IMR-90 (cell line): ENCODE measurements around the gene ARID5A. TPM values are rescaled to one million over a fixed set of nuclear protein-coding genes. Genes with fewer than 3 reads are reported as not detected.
"Not testable (repeated sequence)": the region's sequence is repeated elsewhere in the genome, so short reads cannot be mapped to it uniquely, and the experiment has no call there.

Experiments
- ATAC-seq: fragments of 200-7000 bp; cut with Tn5 transposase; 2 replicates; pipeline ENCODE4 v1.9.1; 2020; ENCODE audit warnings: low read depth, mild to moderate bottlenecking, moderate library complexity
- BruUV-seq: library from RNA; stranded (reverse); fragments of 400-500 nt; replicated peaks from 2 replicates; lab custom pipeline; 2021; lab: Mats Ljungman, UMichigan
- CTCF ChIA-PET: fragments of 300-600 bp; formaldehyde crosslinking; extraction: SDS; loops from one replicate; lab custom pipeline; 2021; ENCODE audit warnings: antibody characterized with exemption; lab: Yijun Ruan, JAX
- POLR2A ChIA-PET: fragments of 300-600 bp; sonication (Branson Sonifier 250); formaldehyde crosslinking; loops from one replicate; lab custom pipeline; 2022; ENCODE audit warnings: antibody characterized with exemption; ENCODE audit not compliant: unreplicated experiment; lab: Charles Lee
- DNase-seq: peaks from one replicate; pipeline ENCODE4 v3.0.0; 2013
- H2AFZ ChIP-seq: replicated peaks from 2 replicates; pipeline ENCODE3; 2013; ENCODE audit warnings: low read length, mild to moderate bottlenecking; ENCODE audit not compliant: poor library complexity
- H2AK5ac ChIP-seq: 2 replicates; pipeline ENCODE4 v1.6.1; 2013; ENCODE audit warnings: low read depth, low read length, inconsistent platforms
- H2AK9ac ChIP-seq: replicated peaks from 2 replicates; pipeline ENCODE3; 2013; ENCODE audit warnings: mild to moderate bottlenecking, low read depth, low read length, moderate library complexity; ENCODE audit not compliant: poor library complexity
- H2BK120ac ChIP-seq: 2 replicates; pipeline ENCODE4 v1.6.1; 2013; ENCODE audit warnings: low read depth, low read length, inconsistent platforms
- H2BK15ac ChIP-seq: 3 replicates; pipeline ENCODE4 v1.6.1; 2013; ENCODE audit warnings: low read depth, low read length, inconsistent platforms
- H2BK20ac ChIP-seq: 2 replicates; pipeline ENCODE4 v1.6.1; 2013; ENCODE audit warnings: low read depth, mild to moderate bottlenecking, inconsistent platforms, low read length, moderate library complexity
- H2BK5ac ChIP-seq: 2 replicates; pipeline ENCODE4 v1.6.1; 2013; ENCODE audit warnings: mild to moderate bottlenecking, low read depth, low read length, inconsistent platforms; ENCODE audit not compliant: poor library complexity, severe bottlenecking
- H3K14ac ChIP-seq: replicated peaks from 2 replicates; pipeline ENCODE4 v1.6.1; 2013; ENCODE audit warnings: low read depth, low read length, inconsistent platforms
- H3K18ac ChIP-seq: 2 replicates; pipeline ENCODE4 v1.6.1; 2013; ENCODE audit warnings: low read depth, low read length, control low read depth
- H3K23ac ChIP-seq: 2 replicates; pipeline ENCODE4 v1.6.1; 2013; ENCODE audit warnings: low read depth, low read length, inconsistent platforms
- H3K27ac ChIP-seq: 2 replicates; pipeline ENCODE4 v1.5.1; 2013; ENCODE audit warnings: mild to moderate bottlenecking, control low read depth, low read length; ENCODE audit not compliant: insufficient read depth
- H3K27me3 ChIP-seq: 2 replicates; pipeline ENCODE4 v1.6.1; 2013; ENCODE audit warnings: low read length; ENCODE audit not compliant: control insufficient read depth, insufficient read depth
- H3K36me3 ChIP-seq: 2 replicates; pipeline ENCODE4 v1.6.1; 2013; ENCODE audit warnings: low read length, mixed read lengths; ENCODE audit not compliant: control insufficient read depth, insufficient read depth
- H3K4ac ChIP-seq: 2 replicates; pipeline ENCODE4 v1.6.1; 2013; ENCODE audit warnings: low read depth, low read length, inconsistent platforms
- H3K4me1 ChIP-seq: 2 replicates; pipeline ENCODE4 v1.6.1; 2013; ENCODE audit warnings: low read length, mixed read lengths; ENCODE audit not compliant: control insufficient read depth, insufficient read depth
- H3K4me2 ChIP-seq: 2 replicates; pipeline ENCODE4 v1.6.1; 2013; ENCODE audit warnings: low read depth, mild to moderate bottlenecking, control low read depth, low read length, moderate library complexity
- H3K4me3 ChIP-seq: 2 replicates; pipeline ENCODE4 v1.5.1; 2013; ENCODE audit warnings: low read depth, mild to moderate bottlenecking, control low read depth, low read length, moderate library complexity; ENCODE audit not compliant: insufficient read depth
- H3K56ac ChIP-seq: 2 replicates; pipeline ENCODE4 v1.6.1; 2013; ENCODE audit warnings: low read length, inconsistent platforms; ENCODE audit not compliant: insufficient read depth; ENCODE audit errors: extremely low read depth
- H3K79me1 ChIP-seq, 2 experiments: 2 replicates each; pipeline ENCODE4 v1.6.1; 2013; ENCODE audit warnings: low read length in 2 of 2, inconsistent platforms in 1 of 2, low read depth in 1 of 2
- H3K9ac ChIP-seq: 2 replicates; pipeline ENCODE4 v1.6.1; 2013; ENCODE audit warnings: low read depth, low read length, control low read depth
- H3K9me1 ChIP-seq: 2 replicates; pipeline ENCODE4 v1.6.1; 2013; ENCODE audit warnings: low read length, inconsistent platforms; ENCODE audit not compliant: insufficient read depth
- H3K9me3 ChIP-seq: 2 replicates; pipeline ENCODE4 v1.6.1; 2013; ENCODE audit warnings: low read length; ENCODE audit not compliant: control insufficient read depth, insufficient read depth
- H4K20me1 ChIP-seq: 2 replicates; pipeline ENCODE4 v1.6.1; 2013; ENCODE audit warnings: low read length, inconsistent platforms; ENCODE audit not compliant: insufficient read depth
- H4K5ac ChIP-seq: 2 replicates; pipeline ENCODE4 v1.6.1; 2013; ENCODE audit warnings: mild to moderate bottlenecking, low read depth, low read length, control low read depth
- H4K8ac ChIP-seq, 2 experiments: 2 replicates each; pipeline ENCODE4 v1.6.1; 2013; ENCODE audit warnings: low read depth in 2 of 2, low read length in 2 of 2, control low read depth in 1 of 2, inconsistent platforms in 1 of 2
- H4K91ac ChIP-seq: 2 replicates; pipeline ENCODE4 v1.6.1; 2013; ENCODE audit warnings: low read depth, low read length, inconsistent platforms; ENCODE audit not compliant: insufficient read depth
- WGBS, 2 experiments: methylation state at CpG; one replicate each; pipeline versions ENCODE4 v1.1.5 to v1.1.7; 2013; ENCODE audit warnings: missing lambda C conversion rate in 2 of 2; ENCODE audit not compliant: insufficient read length in 1 of 2; ENCODE audit errors: extremely low coverage in 2 of 2; 5-methylcytosine and 5-hydroxymethylcytosine counted together
- dilution Hi-C: fragments of 300-500 bp; cut with HindIII; formaldehyde crosslinking; loops from one replicate; pipeline ENCODE4 v1.14.3; 2018; ENCODE audit warnings: low sequenced_read_pairs; ENCODE audit not compliant: unreplicated experiment
- in situ Hi-C: fragments of 300-500 bp; cut with MboI; formaldehyde crosslinking; loops from 3 replicates; pipeline ENCODE4 v1.14.3; 2019; ENCODE audit warnings: low sequenced_read_pairs, inconsistent platforms, mixed read lengths
- intact Hi-C: fragments of 100-400 bp; cut with micrococcal nuclease; formaldehyde crosslinking; loops from 2 replicates; pipeline ENCODE4 v1.10.0; 2022
- polyA plus RNA-seq, 3 experiments: library from polyadenylated mRNA; depleted of rRNA; stranded (reverse); fragments of >200 nt; gene quantifications; 2 replicates each; pipeline ENCODE4 v1.2.3, GENCODE V29; 2012; ENCODE audit warnings: low replicate concordance in 1 of 3
- total RNA-seq: library from RNA; depleted of rRNA; stranded (reverse); fragments of >200 nt; gene quantifications from 2 replicates; pipeline ENCODE4 v1.2.3, GENCODE V29; 2012

Gene ARID5A
- total and polyA plus RNA-seq, 2 of the 4 experiments (the other 2 are of a cell fraction) = 2.3 to 6.7 TPM

- H3K9me1 ChIP-seq, H2BK15ac ChIP-seq, H3K14ac ChIP-seq, H3K27me3 ChIP-seq, H3K9ac ChIP-seq, H3K56ac ChIP-seq, H3K18ac ChIP-seq, H2AFZ ChIP-seq, H2BK20ac ChIP-seq, H3K23ac ChIP-seq, H3K4me3 ChIP-seq, ATAC-seq, dilution Hi-C loops, H4K20me1 ChIP-seq, H4K5ac ChIP-seq, H2AK9ac ChIP-seq, H4K8ac ChIP-seq, H3K27ac ChIP-seq, H3K4me2 ChIP-seq, H2BK120ac ChIP-seq, H3K9me3 ChIP-seq, POLR2A ChIA-PET, DNase-seq, in situ Hi-C loops, H2AK5ac ChIP-seq, H3K4ac ChIP-seq, H2BK5ac ChIP-seq, H3K4me1 ChIP-seq, H3K79me1 ChIP-seq, BruUV-seq, H4K91ac ChIP-seq: not testable (repeated sequence)
- CTCF ChIA-PET = interaction anchor here (0.5 to 1.0 kb wide), 10 partner anchors 11 to 452 kb away, joined by 3 to 6 read pairs (median 3); no protein-coding TSS in a partner anchor
- intact Hi-C loops = loop anchor here (1.0 kb wide), 2 partner anchors 45 to 147 kb away; no protein-coding TSS in a partner anchor
- peaks cover 21% of the 10 kb centered on the region; the same call in 1 of the 2 replicates for H3K36me3 ChIP-seq
- 58% methylated on average over 2 of the region's 9 CpGs; no CpG with 5 or more reads in 1 of the 2 experiments for WGBS, 2 experiments
Observed at GRCh38 chr2:96553957-96554292, 17.4 kb downstream of the ARID5A start.
